Adipose tissue (tissue), 3 donors: ENCODE data around the gene ZNF174. TPM values are rescaled to one million over a fixed set of nuclear protein-coding genes. Genes with fewer than 3 reads are reported as not detected.

Source experiments
- H3K27ac ChIP-seq: one replicate; pipeline ENCODE4 v1.5.1; 2013; ENCODE audit warnings: low read depth, low read length
- WGBS, 3 donors: extraction: QIAGEN DNeasy Blood & Tissue Kit; methylation state at CpG; one replicate each; pipeline ENCODE4 v1.1.7; 2013; 5-methylcytosine and 5-hydroxymethylcytosine counted together
- polyA plus RNA-seq, 3 donors: library from polyadenylated mRNA; stranded (reverse); fragments of 200-250 nt; gene quantifications; one replicate each; pipeline ENCODE4 v1.2.3, GENCODE V29; 2013
- donor health status: healthy with polysubstance abuse.
- donor health status: Bipolar disorder and iron deficiency.
- donor health status: healthy.

ZNF174 gene
- 1 to 10 TPM; 3.4 to 4.7 (median 4.3) TPM for polyA plus RNA-seq

- no peak within 1 kb of the TSS for H3K27ac ChIP-seq
- 0 to 1% (median 0%) methylated on average over 85 to 95 of the region's 95 CpGs for WGBS, 3 donors
These were observed at the start of gene ZNF174, which contains the start of gene ZSCAN32 for GRCh38 chr16:3400779-3401688. ZNF174 (plus strand) TSS chr16:3401215; CDS start chr16:3402005, 790 bp downstream. ZSCAN32 (minus strand) TSS chr16:3401004; CDS start chr16:3397557, 3,447 bp downstream.

- H3K27ac ChIP-seq, result no peak within 1 kb of the TSS
- 59 to 68% (median 66%) methylated on average over 3 of the region's 3 CpGs for WGBS, 3 donors
These were observed 45.4 kb upstream of the ZNF174 start, which contains the start of gene OR2C1 for GRCh38 chr16:3355589-3355988. OR2C1 (plus strand) TSS chr16:3355889; CDS start chr16:3355941, 52 bp downstream.

- 79 to 86% (median 83%) methylated on average over 10 of the region's 10 CpGs for WGBS, 3 donors
These were observed 44.9 kb upstream of the ZNF174 start for GRCh38 chr16:3356118-3356517.

GRCh38 chr16:3358871-3359270 is 42.1 kb upstream of the ZNF174 start:
- no peak overlapping the region for H3K27ac ChIP-seq
- 17 to 44% (median 24%) methylated on average over 1 of the region's 1 CpG for WGBS, 3 donors

More at GRCh38 chr16:3356118-3356517, 44.9 kb upstream of the ZNF174 start:
- no peak overlapping the region for H3K27ac ChIP-seq

- H3K27ac ChIP-seq, result no peak overlapping the region
These were observed 38.1 kb upstream of the ZNF174 start for GRCh38 chr16:3362931-3363330.

DNA sequence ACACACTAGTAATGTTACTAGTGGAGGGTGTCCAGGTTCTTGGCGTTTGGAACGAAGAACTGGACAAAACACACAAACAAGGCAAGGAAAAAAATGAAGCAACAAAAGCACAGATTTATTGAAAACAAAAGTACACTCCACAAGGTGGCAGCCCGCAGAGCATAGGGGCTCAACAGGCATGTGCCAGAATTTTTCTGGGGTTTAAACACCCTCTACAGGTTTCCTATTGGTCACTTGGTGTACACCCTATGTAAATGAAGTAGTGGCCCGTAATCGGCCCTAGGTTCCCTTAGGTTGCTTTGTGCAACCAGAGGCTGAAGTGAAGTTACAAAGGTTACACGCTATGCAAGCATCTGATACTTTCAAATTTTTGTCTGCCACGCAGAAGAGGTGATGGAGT is 37.2 kb upstream of the ZNF174 start:
- no peak overlapping the region for H3K27ac ChIP-seq
- 90 to 96% (median 93%) methylated on average over 7 of the region's 7 CpGs for WGBS, 3 donors

DNA sequence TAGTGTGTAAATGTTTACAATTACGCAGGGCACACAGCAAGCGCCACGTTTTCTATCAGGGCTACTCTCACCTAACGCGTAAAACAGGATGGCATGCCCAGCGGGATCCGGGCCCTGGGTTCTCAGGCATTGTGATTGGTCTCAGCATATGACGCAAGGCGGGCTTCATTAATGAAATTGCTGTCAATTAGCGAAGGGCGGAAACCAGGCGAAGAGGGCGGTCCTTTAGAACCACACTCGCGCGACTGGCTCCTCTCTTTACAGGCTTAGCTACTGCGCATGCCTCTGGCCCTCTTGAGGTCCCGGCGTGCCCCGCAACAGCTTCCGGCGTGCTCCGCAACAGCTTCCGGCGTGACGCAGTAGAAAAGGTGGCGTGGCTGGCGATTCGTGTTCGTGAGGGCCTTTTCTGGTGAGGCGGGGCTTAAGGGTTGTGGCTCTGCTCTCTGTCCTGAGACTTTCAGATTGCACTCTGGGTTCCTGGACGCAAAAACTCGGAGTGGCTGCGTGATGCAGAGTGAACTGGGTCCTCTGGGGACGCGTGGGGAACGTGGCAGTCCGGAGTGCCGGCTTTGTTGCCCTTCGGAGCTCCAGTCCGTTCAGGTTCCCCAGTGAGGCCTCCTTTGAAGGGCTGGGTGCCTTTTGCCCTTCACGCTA is 36.1 kb upstream of the ZNF174 start:
- 11 to 14% (median 14%) methylated on average over 42 of the region's 42 CpGs for WGBS, 3 donors
- no peak overlapping the region for H3K27ac ChIP-seq

DNA sequence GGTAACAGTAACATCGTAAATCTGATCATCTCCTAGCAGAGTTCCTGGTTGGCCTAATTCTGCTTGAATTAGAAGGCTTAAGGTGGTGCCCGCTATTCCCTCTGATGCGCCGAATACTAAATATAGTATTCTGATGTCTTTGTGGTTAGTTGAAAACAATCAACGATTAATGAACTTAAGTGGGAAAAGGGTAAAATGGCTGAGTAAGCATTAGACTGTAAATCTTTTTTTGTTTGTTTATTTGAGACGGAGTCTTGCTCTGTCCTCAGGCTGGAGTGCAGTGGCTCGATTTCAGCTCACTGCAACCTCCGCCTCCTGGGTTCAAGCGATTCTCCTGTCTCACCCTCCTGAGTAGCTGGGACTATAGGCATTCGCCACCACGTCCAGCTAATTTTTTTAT is 31.9 kb upstream of the ZNF174 start:
- 91 to 95% (median 94%) methylated on average over 11 of the region's 11 CpGs for WGBS, 3 donors
- H3K27ac ChIP-seq, result no peak overlapping the region

DNA sequence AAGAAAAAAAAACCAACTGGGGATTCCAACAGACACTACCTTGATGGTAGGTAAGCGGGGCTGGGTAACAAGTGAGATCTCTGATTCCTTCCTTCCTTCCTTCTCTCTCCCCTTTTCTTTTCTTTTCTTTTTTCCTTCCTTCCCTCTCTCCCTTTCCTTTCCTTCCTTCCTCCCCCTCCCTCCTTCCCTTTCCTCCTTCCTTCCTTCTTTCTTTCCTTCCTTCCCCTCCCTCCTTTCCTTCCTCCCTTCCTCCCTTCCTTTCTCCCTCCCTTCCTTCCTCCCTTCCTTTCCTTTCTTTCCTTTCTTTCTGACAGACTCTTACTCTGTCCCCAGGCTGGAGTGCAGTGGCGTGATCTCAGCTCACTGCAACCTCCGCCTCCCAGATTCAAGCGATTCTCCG is 25.3 kb upstream of the ZNF174 start:
- 89 to 95% (median 95%) methylated on average over 5 of the region's 5 CpGs for WGBS, 3 donors
- H3K27ac ChIP-seq, result no peak overlapping the region

DNA sequence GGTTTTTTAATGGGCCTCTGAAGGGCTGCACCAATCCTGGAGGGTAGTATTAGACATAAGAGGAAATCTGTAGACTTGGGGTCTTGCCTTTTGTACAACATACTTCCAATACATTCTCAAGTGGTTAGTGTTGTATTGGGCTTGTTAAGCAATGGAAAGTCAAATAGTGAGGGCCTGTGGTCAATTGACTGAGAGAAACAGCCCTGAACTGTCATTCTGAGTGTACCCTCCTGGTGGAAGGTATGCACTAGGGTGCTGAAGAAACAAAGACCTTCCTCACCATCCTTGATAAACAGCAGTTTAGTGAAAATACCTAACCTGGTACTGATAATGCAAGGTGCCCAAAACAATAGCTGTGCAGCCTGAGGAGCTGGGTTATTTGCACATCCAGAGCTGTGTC is 23.1 kb upstream of the ZNF174 start:
- H3K27ac ChIP-seq, result no peak overlapping the region

- H3K27ac ChIP-seq, result no peak overlapping the region
- 98% methylated on average over 10 of the region's 10 CpGs for WGBS, 3 donors
These were observed 18.0 kb upstream of the ZNF174 start for GRCh38 chr16:3383045-3383448.

GRCh38 chr16:3388325-3388724 is 12.7 kb upstream of the ZNF174 start:
- no peak overlapping the region for H3K27ac ChIP-seq
- WGBS, 3 donors, result 95 to 97% (median 97%) methylated on average over 6 of the region's 6 CpGs

GRCh38 chr16:3389663-3390338 is 11.2 kb upstream of the ZNF174 start:
- no peak overlapping the region for H3K27ac ChIP-seq
- 96 to 97% (median 96%) methylated on average over 9 of the region's 9 CpGs for WGBS, 3 donors

DNA sequence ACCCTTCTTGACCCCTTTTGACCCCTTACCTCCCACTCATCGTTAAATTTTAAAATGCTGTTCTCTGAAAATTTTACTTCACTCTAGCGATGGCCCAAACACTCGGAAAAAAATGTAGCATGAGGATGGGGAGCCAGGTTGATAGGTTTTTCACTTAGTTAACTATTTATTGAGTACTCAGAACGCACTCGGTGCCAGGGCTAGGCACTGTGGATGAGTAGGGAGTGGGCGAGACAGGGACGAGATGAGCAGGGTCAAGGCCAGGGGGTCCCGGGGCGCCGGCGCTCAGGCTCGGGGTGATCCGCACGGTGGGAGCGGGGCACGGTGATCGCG is 603 bp upstream of the ZNF174 start:
- no peak overlapping the region for H3K27ac ChIP-seq
- WGBS, 3 donors, result 0 to 1% (median 1%) methylated on average over 18 of the region's 18 CpGs

- no peak overlapping the region for H3K27ac ChIP-seq
- WGBS, 3 donors, result 34 to 44% (median 37%) methylated on average over 17 of the region's 17 CpGs
These were observed 843 bp downstream of the ZNF174 start for GRCh38 chr16:3401719-3402397.

DNA sequence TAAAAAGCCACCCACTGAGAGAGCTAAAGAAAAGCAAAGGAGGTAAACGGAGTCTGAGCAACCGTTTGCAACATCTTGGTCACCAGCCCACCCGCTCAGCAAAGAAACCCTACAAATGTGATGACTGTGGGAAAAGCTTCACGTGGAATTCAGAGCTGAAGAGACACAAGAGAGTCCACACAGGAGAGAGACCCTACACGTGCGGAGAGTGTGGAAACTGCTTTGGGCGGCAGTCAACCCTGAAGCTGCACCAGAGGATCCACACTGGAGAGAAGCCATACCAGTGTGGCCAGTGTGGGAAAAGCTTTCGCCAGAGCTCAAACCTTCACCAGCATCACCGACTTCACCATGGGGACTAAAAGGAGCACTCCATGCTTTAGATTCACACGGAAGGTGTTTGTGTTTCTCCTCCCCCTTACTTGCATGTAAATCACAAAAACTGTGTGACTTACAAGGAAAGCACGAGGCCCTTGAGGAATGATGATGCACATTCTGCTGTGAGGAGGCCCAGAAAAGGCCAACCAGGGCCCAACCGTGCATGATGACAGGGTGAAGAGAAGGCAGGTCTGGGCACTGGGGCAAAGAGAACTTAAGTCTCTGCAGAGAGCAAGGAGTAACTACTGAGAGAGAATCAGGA is 7.7 kb downstream of the ZNF174 start:
- H3K27ac ChIP-seq, result no peak overlapping the region
- 97 to 98% (median 97%) methylated on average over 12 of the region's 12 CpGs for WGBS, 3 donors

GRCh38 chr16:3413730-3414379 is 12.8 kb downstream of the ZNF174 start:
- 38 to 46% (median 43%) methylated on average over 28 to 29 of the region's 29 CpGs for WGBS, 3 donors

DNA sequence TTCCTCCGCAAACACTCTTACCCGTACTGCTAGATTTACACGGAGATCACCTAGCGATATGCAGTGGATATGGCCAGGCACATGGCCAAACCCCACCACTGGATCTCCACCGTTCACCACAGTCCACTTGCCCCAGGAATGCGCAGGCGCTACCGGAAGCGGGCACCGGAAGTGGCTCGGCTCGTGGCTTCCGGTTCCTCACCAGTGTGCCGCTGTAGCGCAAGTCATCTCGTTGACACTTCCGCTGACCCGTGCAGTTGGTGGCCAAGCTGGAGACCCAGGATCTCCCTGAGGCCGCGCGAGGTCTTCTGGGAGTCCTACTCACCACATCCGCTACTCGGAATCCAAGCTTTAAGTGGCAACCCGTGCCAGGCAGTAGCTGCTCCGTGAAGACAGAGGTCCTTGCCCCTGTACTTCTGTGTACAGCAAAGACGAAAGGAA is 30.8 kb downstream of the ZNF174 start:
- 58 to 70% (median 60%) methylated on average over 26 of the region's 26 CpGs for whole genome bisulfite sequencing, 3 donors
- H3K27ac ChIP-seq, result no peak overlapping the region

More at GRCh38 chr16:3413730-3414379, 12.8 kb downstream of the ZNF174 start:
- no peak overlapping the region for H3K27ac ChIP-seq
